Islet of Langerhans (tissue), 1 donor: ENCODE measurements around the gene GNAT1.
"Not testable (repeated sequence)": the region's sequence is repeated elsewhere in the genome, so short reads cannot be mapped to it uniquely, and the experiment has no call there.

Experiments
- FAIRE-seq: peaks from one replicate; lab custom pipeline; 2011; peaks lifted over from hg19 to GRCh38; lab: Jason Lieb, UNC

The GNAT1 gene

DNA sequence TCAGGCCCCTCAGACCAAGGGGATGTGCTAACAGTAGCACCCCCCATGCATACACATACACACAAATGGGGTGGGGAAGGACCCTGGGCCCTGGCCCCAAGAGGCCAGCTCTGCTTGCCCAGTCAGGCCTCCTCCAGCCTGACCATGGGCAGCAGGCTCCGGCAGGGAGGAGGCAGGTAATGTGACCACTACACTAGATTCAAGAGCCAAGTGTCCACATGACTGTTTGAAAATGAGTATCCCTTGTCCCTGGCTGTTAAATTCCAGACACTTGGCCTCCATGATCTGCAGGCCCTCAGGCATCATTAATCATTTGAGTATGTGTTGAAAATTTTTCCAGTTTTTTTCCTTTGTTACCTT lies 30.7 kb downstream of the GNAT1 start:
- FAIRE-seq, result no peak

- no peak for FAIRE-seq
Measured at GRCh38 chr3:50224639-50225038, 33.2 kb downstream of the GNAT1 start.

- no peak for FAIRE-seq
Measured at GRCh38 chr3:50226888-50227389, 35.5 kb downstream of the GNAT1 start.

- FAIRE-seq, result no peak
Measured at GRCh38 chr3:50227390-50228183, 36.2 kb downstream of the GNAT1 start.

DNA sequence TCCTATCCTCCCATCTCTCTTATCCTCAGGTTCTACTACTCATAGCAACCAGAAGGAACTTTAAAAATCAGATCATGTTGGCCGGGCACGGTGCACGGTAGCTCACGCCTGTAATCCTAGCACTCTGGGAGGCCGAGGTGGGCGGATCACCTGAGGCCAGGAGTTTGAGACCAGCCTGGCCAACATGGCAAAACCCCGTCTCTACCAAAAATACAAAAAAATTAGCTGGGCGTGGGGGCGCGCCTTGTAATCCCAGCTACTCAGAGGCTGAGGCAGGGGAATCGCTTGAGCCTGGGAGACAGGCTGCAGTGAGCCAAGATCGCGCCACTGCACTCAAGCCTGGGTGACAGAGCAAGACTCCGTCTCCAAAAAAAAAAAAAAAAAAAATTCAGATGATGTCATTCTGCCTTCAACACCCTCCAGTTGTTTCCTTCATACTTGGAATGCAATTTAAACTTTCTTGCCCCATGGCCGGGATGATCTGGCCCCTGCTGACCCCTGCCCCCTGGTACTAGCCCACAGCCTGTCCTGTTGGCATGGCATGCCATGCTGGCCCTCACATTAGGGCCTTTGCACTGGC lies 36.9 kb downstream of the GNAT1 start:
- not testable (repeated sequence) for FAIRE-seq

- FAIRE-seq, result no peak
Measured at GRCh38 chr3:50229490-50229889, 38.1 kb downstream of the GNAT1 start.

GRCh38 chr3:50230104-50230793 lies 38.8 kb downstream of the GNAT1 start:
- FAIRE-seq, result no peak

DNA sequence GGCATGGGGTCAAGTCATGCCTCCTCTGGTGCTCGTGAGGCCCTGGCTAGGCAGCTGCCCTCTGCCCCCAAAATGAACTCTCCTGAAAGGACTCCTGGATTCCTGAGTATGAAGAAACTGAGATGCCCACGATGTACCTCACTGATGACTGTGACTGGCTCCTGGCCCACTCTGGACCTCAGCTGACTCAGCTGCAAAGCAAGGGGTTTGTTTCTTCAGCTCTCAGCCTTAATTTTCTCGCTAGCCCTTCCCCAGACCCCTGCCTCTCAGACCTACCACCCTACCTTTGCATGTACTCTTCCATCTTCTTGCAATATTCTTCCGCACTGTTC lies 39.4 kb downstream of the GNAT1 start:
- FAIRE-seq, result no peak

- FAIRE-seq, result no peak
Measured at GRCh38 chr3:50231581-50231980, 40.2 kb downstream of the GNAT1 start.

DNA sequence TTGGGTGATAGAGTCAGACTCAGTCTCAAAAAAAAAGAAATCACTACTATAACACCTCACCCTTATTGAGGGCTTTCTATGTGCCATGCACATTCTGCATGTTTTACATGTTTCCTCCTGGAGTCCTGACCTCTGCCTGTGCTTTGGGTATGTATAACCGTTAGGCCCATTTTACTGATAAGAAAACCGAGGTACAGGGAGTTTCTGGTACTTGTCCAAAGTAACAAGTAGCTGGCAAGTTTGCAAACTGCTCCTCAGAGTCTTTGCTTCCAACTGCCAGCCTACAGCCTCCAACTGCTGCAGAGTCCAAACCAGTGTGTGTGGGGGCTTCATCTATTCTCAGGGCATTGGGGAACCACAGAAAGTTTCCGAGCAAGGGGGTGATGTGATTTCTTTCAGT lies 40.9 kb downstream of the GNAT1 start:
- FAIRE-seq, result no peak

- FAIRE-seq, result no peak
Measured at GRCh38 chr3:50233176-50233575, 41.8 kb downstream of the GNAT1 start.

GRCh38 chr3:50235716-50236483 lies 44.5 kb downstream of the GNAT1 start, which contains the start of gene GNAI2:
GNAI2 (plus strand) TSS chr3:50236204; CDS start chr3:50236336, 132 bp downstream.
- peak; percentile 86 for FAIRE-seq

GRCh38 chr3:50236484-50237132 lies 45.2 kb downstream of the GNAT1 start:
- FAIRE-seq, result no peak

GRCh38 chr3:50237133-50237651 lies 45.8 kb downstream of the GNAT1 start:
- FAIRE-seq, result no peak

DNA sequence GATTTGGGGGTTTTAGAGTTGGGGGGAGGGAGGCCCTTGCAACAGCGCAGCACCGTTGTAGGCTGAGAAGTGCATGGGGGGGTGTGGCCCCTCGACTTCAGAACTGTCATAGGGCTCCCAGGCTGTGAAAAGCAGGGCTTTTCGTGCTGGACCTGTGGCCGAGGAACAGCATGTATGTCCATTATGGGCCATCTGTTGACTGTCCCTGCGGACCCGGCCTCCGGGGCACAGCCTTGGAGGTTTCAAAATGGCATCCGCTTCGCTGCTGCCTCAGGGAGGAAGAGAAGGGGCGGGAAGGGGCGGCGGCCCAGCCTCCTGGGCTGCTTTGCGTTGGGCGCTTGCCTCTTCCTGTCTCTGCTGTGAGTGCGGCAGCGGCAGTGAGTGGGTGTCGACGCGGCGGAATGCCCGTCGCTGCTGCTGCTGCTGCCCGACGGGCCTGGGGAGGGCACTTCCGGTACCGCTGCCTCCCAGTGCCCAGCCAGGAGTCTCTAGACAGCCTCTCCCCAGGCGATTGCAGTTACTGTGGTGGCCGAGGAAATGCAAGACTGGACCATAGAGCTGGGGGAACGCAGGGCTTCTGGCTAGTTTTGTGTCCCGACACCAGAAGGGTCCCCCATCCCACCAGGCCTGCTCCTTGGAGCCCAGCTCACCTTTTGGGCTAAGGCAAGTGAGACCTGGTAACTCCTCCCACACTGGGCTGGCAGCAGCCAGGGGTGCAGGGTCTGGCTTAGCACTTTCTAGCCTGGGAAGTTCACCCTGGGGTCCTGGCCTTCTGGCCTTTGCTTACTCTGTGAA lies 46.5 kb downstream of the GNAT1 start:
- FAIRE-seq, result no peak

- no peak for FAIRE-seq
Measured at GRCh38 chr3:50238549-50239026, 47.2 kb downstream of the GNAT1 start.

DNA sequence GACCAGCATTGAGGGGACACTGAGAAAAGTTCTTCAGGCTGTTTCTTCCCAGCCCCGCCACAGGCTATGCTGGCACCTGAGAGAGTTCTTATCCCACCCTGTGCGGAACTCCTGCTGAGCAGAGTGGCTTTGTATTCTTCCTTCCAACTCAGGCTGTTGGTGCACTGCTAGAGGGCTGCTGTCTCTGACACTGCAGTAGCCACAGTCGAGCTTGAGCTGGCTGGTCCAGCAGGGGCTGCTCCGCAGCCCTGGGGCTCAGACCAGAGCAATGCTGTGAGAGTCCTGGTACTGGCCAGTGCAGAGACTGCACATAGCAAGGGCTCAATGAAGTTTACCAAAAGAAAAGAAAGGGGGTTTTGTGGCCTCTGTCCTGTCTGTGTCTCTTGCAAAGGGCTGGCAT lies 48.2 kb downstream of the GNAT1 start:
- FAIRE-seq, result no peak

- no peak for FAIRE-seq
Measured at GRCh38 chr3:50241163-50241562, 49.8 kb downstream of the GNAT1 start.

DNA sequence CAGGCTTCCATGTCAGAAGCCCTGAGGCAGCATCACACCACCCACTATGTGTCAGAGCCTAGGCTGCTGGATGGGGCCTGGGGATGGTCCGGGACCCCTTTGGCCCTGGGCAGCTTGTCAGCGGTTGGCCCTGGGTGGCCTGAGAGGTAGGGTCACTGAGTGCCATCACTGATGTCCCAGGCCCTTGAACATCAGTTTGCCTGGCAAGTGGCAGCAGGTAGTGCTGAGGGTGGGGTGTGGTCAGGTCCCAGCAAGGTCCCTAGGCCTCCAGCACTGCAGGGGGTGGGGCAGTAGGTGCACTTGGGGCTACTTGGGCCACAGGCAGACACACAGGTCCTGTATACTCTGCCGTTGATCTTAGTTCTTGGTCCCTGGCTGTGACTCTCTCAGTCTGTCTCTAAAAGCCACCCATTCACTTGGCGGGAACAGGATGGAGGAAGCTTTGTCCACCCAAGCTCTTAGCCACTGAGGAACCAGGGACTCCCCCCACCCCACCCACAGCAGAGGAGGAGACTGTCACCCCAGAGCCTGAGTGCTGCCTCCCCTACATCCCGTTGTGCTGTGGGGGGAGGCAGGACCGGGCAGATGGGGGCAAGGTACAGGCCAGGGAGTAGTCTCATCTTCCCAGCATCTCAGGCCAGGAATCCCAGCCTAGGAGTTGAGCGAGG lies 50.4 kb downstream of the GNAT1 start:
- no peak for FAIRE-seq

DNA sequence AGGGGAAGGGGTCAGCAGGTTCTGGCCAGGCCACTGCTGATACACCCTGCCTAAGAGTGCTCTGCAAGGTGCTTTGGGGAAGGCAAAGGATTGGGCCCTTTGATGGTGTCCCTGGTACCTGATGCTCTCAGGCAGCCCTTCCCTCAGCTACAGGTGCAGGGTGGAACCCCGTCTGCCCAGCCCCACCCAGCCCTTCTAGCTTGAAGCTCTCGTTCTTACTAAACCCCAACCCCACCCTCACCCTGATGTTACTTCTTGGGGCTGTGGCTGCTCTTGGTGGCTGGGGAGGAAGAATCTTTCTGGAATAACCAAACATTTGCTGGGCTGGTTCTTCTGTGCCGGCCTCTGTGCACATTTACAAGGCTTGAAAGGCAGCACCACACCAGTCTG lies 51.0 kb downstream of the GNAT1 start:
- FAIRE-seq, result no peak
